HG02970 (cell line): ENCODE measurements around the gene DEFB127.
"Not testable (repeated sequence)": the region's sequence is repeated elsewhere in the genome, so short reads cannot be mapped to it uniquely, and the experiment has no call there.

Source experiments
- ATAC-seq: cut with Tn5 transposase; IDR thresholded peaks from one replicate; pipeline ENCODE4 v1.9.1; 2021; ENCODE audit warnings: mild to moderate bottlenecking, moderate library complexity, moderate number of reproducible peaks; ENCODE audit not compliant: unreplicated experiment, low FRiP score

The DEFB127 gene, protein sequence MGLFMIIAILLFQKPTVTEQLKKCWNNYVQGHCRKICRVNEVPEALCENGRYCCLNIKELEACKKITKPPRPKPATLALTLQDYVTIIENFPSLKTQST

GRCh38 chr20:157154-157553, at the start of gene DEFB127:
DEFB127 (plus strand) TSS chr20:157454; CDS start chr20:157545, 91 bp downstream.
- no peak for ATAC-seq

GRCh38 chr20:112396-112795, 44.9 kb upstream of the DEFB127 start:
- no peak for ATAC-seq

GRCh38 chr20:117518-117917, 39.7 kb upstream of the DEFB127 start:
- no peak for ATAC-seq

- ATAC-seq = not testable (repeated sequence)
Observed at GRCh38 chr20:129786-130323, 27.4 kb upstream of the DEFB127 start.

GRCh38 chr20:137668-138490, 19.4 kb upstream of the DEFB127 start:
- no peak for ATAC-seq

GRCh38 chr20:142290-142689, 15.0 kb upstream of the DEFB127 start, which contains the start of gene DEFB126:
DEFB126 (plus strand) TSS chr20:142590; CDS start chr20:142629, 39 bp downstream.
- ATAC-seq = no peak

GRCh38 chr20:145877-146276, 11.4 kb upstream of the DEFB127 start:
- ATAC-seq = no peak

- ATAC-seq = no peak
Observed at GRCh38 chr20:152131-152530, 5.1 kb upstream of the DEFB127 start.

GRCh38 chr20:164618-165017, 7.4 kb downstream of the DEFB127 start:
- no peak for ATAC-seq

GRCh38 chr20:168876-169275, 11.6 kb downstream of the DEFB127 start:
- ATAC-seq = no peak

DNA sequence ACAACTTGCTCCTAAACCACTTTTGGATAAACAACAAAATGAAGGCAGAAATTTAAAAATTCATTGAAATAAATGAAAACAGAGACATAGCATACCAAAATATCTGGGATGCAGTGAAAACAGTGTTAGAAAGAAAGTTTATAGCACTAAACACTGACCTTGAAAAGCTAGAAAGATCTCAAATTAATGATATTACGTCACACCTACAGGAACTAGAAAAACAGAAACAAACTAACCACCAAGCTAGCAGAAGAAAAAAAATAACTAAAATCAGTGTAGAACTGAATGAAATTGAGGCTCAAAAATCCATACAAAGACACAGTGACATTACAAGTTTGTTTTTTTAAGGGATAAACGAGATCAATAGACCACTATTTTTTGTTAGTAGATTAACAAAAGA, 27.0 kb downstream of the DEFB127 start:
- ATAC-seq = no peak

DNA sequence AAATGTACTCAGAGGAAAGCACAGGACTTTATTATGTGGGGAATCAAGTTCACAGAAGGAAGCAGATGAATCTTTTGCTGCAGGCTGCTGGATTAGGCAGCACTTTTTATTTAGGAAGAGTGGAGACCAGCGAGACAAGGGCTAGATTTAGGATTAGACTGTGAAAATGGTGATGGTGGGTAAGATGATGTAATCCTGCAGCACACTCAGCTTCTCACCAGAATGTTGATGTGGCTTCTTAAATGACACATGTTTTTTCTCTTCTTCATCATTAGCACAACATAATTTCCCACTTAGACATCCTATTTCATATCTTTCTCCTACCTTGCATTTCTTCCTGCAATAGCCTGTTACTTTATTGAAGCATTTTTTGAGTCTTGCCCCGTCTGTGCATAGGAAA, 30.5 kb downstream of the DEFB127 start:
- ATAC-seq = no peak

DNA sequence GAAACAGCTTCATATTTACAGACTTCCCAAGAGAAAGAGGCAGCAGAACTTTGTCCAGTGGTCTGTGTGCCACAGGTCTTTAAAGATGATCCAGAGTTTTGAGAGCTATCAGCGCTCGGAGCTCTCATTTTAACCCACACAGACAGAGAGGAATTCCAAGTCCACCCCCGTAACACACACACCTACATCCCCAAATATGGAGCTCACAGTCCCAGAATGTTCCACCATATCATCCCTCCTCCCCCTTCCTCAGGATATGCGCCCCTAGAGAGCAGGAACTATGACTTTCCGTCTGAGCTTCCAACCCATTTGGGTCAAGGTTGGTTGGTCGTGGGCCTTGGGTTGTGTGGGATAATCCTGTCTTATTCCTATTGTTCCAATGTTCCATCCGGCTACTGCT, 32.4 kb downstream of the DEFB127 start, which contains the start of gene DEFB128:
TSS of gene DEFB128 (minus strand) at position 101 of the 400 bp plus-strand sequence. CDS start at position 13, 88 bp downstream.
- ATAC-seq = no peak

GRCh38 chr20:198225-198624, 41.0 kb downstream of the DEFB127 start:
- ATAC-seq = no peak

- no peak for ATAC-seq
Observed at GRCh38 chr20:199996-200395, 42.7 kb downstream of the DEFB127 start.

GRCh38 chr20:203630-204029, 46.4 kb downstream of the DEFB127 start:
- ATAC-seq = not testable (repeated sequence)
